Colonic mucosa (tissue), 4 donors: ENCODE data around the gene KCNA5. TPM values are rescaled to one million over a fixed set of nuclear protein-coding genes. Genes with fewer than 3 reads are reported as not detected.

Experiments used
- DNase-seq: peaks from one replicate; pipeline ENCODE4 v3.0.0-alpha.2; 2020
- H3K27ac ChIP-seq: fragments of 200-600 bp; one replicate; pipeline ENCODE4 v1.8.0; 2021
- H3K27me3 ChIP-seq: fragments of 200-600 bp; one replicate; pipeline ENCODE4 v1.8.0; 2021
- H3K36me3 ChIP-seq: fragments of 200-600 bp; one replicate; pipeline ENCODE4 v1.8.0; 2021
- H3K4me1 ChIP-seq: fragments of 200-600 bp; one replicate; pipeline ENCODE4 v1.8.0; 2021; ENCODE audit warnings: mild to moderate bottlenecking
- H3K4me3 ChIP-seq: fragments of 200-600 bp; one replicate; pipeline ENCODE4 v1.8.0; 2021
- H3K9ac ChIP-seq, 2 donors: one replicate each; pipeline ENCODE4 v1.7.0; 2013; ENCODE audit warnings: control low read depth in 2 of 2, low read depth in 2 of 2, low read length in 2 of 2
- H3K9me3 ChIP-seq: fragments of 200-600 bp; one replicate; pipeline ENCODE4 v1.8.0; 2021
- CTCF ChIP-seq: fragments of 200-600 bp; IDR thresholded peaks from one replicate; pipeline ENCODE4 v1.8.0; 2022; ENCODE audit warnings: antibody characterized with exemption, mild to moderate bottlenecking
- intact Hi-C: fragments of 100-400 bp; cut with DNase I; formaldehyde crosslinking; loops from one replicate; pipeline ENCODE4 v1.14.1; 2022
- total RNA-seq, 2 donors: library from RNA; stranded (reverse); fragmentation: NEBNext Ultra II Directional in 1 of 2; extraction: Animal tissue kit (Norgen Biotek cat#: 25700) in 1 of 2; gene quantifications; one replicate each; pipeline ENCODE4 v1.2.1, GENCODE V29; 2021
- donor health status: healthy.
- donor health status: DM: no; HTN: no; CAD: no.
- donor health status: DM: no; HTN: no; CAD: no.

KCNA5 gene
- total RNA-seq, 2 donors from 2014 or later: 0.11 TPM; not detected in 1

- peak overlapping the region in 1 of 2 donors; percentile 6 for H3K9ac ChIP-seq
- intact Hi-C loops: no loop called here
These were observed 17.3 kb downstream of the KCNA5 start for GRCh38 chr12:5060958-5061357.

GRCh38 chr12:5063149-5063548 lies 19.5 kb downstream of the KCNA5 start:
- H3K9me3 ChIP-seq: no peaks in the 10 kb centered on the region
- no peak overlapping the region for H3K27ac ChIP-seq
- intact Hi-C loops: no loop called here
- H3K36me3 ChIP-seq: no peaks in the 10 kb centered on the region
- TF ChIP-seq CTCF: no peak
- no peak for DNase-seq
- H3K4me1 ChIP-seq: no peaks in the 10 kb centered on the region
- no peak overlapping the region for H3K4me3 ChIP-seq
- no peak overlapping the region for H3K9ac ChIP-seq
- no peaks in the 10 kb centered on the region for H3K27me3 ChIP-seq

More at GRCh38 chr12:5060958-5061357, 17.3 kb downstream of the KCNA5 start:
- Histone ChIP-seq H3K36me3 (no peaks in the 10 kb centered on the region), H3K9me3 (no peaks in the 10 kb centered on the region), H3K27ac (no peak overlapping the region), H3K27me3 (no peaks in the 10 kb centered on the region), H3K4me1 (no peaks in the 10 kb centered on the region), H3K4me3 (no peak overlapping the region)
- no peak for TF ChIP-seq CTCF
- DNase-seq: no peak

GRCh38 chr12:5064913-5065490 lies 21.3 kb downstream of the KCNA5 start:
- TF ChIP-seq CTCF: no peak
- H3K27me3 ChIP-seq: no peaks in the 10 kb centered on the region
- intact Hi-C loops: no loop called here
- no peaks in the 10 kb centered on the region for H3K4me1 ChIP-seq
- no peak for DNase-seq
- H3K27ac ChIP-seq: no peak overlapping the region
- no peak overlapping the region for H3K9ac ChIP-seq
- H3K36me3 ChIP-seq: no peaks in the 10 kb centered on the region
- H3K4me3 ChIP-seq: no peak overlapping the region
- no peaks in the 10 kb centered on the region for H3K9me3 ChIP-seq

GRCh38 chr12:5066251-5066650 lies 22.6 kb downstream of the KCNA5 start:
- Histone ChIP-seq H3K36me3 (no peaks in the 10 kb centered on the region), H3K4me3 (no peak overlapping the region), H3K4me1 (no peaks in the 10 kb centered on the region), H3K27me3 (no peaks in the 10 kb centered on the region), H3K9ac (no peak overlapping the region), H3K27ac (no peak overlapping the region), H3K9me3 (no peaks in the 10 kb centered on the region)
- no peak for DNase-seq
- no peak for TF ChIP-seq CTCF
- intact Hi-C loops: no loop called here

GRCh38 chr12:5068126-5068525 lies 24.4 kb downstream of the KCNA5 start:
- Histone ChIP-seq H3K9me3 (no peaks in the 10 kb centered on the region), H3K4me1 (no peaks in the 10 kb centered on the region), H3K4me3 (no peak overlapping the region), H3K9ac (no peak overlapping the region), H3K27ac (no peak overlapping the region), H3K27me3 (no peaks in the 10 kb centered on the region), H3K36me3 (no peaks in the 10 kb centered on the region)
- TF ChIP-seq CTCF: no peak
- intact Hi-C loops: no loop called here
- DNase-seq: no peak
